ENCODE measurements around the gene IVD.

DNA sequence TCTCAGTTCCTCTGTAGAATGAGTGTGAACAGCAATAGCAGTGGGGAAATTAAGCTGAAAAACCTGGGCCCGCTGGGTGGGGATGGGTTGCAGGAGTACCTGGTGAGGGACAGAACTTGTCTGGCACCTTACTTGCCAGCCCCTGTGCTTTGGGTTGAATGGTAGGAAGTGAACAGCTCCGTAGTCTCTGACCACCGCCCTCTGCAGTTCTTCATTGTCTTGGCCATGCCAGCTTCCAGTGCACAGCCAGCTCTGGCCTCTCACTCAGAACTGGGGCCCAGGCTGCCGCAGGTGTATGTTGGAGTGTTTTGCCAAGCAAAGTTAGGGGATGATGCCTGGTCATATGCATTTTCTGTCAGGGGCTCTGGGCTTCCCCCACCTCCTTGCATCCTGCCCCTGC, 51.1 kb downstream of the IVD start:
- TF ChIP-seq CEBPB (IDR thresholded peaks at IDR 0.05) = no peak
- TF ChIP-seq EP300 (IDR thresholded peaks at IDR 0.05; ENCODE audit: borderline replicate concordance) = no peak
- TF ChIP-seq, protein P1, sequence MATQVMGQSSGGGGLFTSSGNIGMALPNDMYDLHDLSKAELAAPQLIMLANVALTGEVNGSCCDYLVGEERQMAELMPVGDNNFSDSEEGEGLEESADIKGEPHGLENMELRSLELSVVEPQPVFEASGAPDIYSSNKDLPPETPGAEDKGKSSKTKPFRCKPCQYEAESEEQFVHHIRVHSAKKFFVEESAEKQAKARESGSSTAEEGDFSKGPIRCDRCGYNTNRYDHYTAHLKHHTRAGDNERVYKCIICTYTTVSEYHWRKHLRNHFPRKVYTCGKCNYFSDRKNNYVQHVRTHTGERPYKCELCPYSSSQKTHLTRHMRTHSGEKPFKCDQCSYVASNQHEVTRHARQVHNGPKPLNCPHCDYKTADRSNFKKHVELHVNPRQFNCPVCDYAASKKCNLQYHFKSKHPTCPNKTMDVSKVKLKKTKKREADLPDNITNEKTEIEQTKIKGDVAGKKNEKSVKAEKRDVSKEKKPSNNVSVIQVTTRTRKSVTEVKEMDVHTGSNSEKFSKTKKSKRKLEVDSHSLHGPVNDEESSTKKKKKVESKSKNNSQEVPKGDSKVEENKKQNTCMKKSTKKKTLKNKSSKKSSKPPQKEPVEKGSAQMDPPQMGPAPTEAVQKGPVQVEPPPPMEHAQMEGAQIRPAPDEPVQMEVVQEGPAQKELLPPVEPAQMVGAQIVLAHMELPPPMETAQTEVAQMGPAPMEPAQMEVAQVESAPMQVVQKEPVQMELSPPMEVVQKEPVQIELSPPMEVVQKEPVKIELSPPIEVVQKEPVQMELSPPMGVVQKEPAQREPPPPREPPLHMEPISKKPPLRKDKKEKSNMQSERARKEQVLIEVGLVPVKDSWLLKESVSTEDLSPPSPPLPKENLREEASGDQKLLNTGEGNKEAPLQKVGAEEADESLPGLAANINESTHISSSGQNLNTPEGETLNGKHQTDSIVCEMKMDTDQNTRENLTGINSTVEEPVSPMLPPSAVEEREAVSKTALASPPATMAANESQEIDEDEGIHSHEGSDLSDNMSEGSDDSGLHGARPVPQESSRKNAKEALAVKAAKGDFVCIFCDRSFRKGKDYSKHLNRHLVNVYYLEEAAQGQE (IDR thresholded peaks at IDR 0.05; ENCODE audit: low read depth) = no peak
- TF ChIP-seq RAD21 (IDR thresholded peaks at IDR 0.05; ENCODE audit: low read depth) = no peak
- TF ChIP-seq TEAD4 (IDR thresholded peaks at IDR 0.05) = no peak
- no peak for TF ChIP-seq YY1 (IDR thresholded peaks at IDR 0.05; ENCODE audit: low read depth)
- TF ChIP-seq EGR1 (IDR thresholded peaks at IDR 0.05) = no peak
- no peak for TF ChIP-seq NFIC (IDR thresholded peaks at IDR 0.05)
- TF ChIP-seq FOXM1 (IDR thresholded peaks at IDR 0.05; ENCODE audit: borderline replicate concordance, low read depth) = no peak

All from Ishikawa (cell line).